HG02840 (cell line): ENCODE measurements around the gene SHLD1.

Source experiments
- ATAC-seq: cut with Tn5 transposase; IDR thresholded peaks from one replicate; pipeline ENCODE4 v1.9.1; 2021; ENCODE audit warnings: mild to moderate bottlenecking, moderate library complexity, moderate number of reproducible peaks; ENCODE audit not compliant: unreplicated experiment, low FRiP score

SHLD1 gene

GRCh38 chr20:5843054-5843592 lies 92.9 kb downstream of the SHLD1 start:
- ATAC-seq: peak; percentile 62

DNA sequence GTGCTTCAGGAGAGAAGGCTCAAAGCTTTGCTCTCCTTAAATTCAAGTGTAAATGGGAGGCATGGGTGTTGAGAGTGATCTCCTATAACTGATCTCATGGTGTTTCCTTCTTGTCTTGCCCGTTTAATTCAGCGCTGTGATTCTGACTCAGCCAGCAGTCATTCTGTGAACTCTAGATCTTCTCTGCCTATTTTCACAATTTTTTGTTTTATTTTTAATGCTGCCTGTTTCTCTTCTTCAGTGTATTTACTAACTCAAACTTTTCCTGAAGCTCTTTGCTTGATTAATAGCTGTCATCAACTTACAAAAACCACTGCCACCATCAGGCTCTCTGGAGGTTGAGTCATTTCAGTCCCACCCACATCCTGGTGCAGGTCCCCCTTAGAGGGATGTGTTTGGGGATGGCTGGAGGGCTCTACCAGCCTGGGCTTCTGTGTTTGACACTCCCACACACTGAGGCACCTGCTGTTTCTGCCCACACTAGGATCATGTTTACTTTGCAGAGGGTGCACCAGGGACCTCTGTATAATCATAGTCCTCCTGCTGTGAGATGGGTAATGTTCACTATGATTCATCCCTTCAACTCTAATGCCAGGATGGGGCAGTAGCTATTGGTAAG lies 94.0 kb downstream of the SHLD1 start:
- ATAC-seq: peak; percentile 62

GRCh38 chr20:5845681-5846615 lies 95.7 kb downstream of the SHLD1 start:
- ATAC-seq: no peak

DNA sequence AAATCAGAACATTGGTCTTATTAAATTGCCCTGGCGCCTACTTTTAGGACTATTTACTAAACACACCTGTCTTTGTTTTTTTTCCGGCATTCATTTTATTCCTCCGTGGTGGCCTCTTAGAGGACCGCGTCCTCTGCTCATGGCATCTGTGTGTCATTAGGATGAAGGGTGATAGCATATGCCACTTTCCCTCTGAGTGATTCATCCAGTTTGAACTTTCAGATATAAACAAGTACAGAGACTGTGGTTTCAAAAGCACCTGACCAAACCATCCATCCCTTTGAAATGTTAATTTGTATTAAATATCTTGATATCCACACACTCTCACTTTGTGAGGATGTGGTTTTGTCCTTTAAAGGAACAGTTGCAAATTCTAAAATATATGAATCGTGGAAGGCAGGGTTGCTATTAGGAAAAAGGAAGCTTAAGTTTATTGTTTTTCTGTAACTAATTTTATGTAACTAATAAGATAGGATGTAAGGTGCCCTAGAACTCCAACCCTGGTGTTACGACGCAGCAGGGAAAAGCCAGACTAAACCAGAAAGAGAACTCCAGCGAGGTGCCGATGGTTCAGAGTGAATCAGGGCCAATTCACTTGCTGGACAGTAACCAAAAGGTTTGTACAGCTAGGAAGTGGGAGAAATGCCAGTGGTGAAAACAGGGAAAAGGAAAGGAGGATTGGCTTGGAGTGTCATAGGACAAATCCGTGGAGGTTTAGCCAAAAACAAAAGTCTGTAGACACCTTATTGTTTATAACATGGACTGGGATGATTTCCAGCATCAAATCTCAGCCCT lies 98.7 kb downstream of the SHLD1 start:
- no peak for ATAC-seq

- ATAC-seq: no peak
These were observed 105.7 kb downstream of the SHLD1 start for GRCh38 chr20:5855939-5856338.

- no peak for ATAC-seq
These were observed 109.4 kb downstream of the SHLD1 start for GRCh38 chr20:5859608-5860007.

DNA sequence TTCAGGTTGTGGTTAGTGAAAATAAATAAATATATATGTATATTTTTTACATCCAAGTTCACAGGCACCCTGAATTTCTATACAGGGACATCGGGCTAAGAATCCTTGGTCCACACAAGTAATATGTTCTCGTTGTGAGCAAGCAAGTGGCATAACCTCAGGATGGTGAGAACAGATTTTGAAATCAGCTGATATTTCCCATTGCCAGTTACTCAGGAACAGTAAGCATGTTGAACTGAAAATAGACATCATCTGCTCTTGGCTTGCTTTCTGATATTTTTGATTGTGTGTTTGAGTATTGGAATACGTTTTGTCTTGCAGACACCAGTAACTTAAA lies 112.5 kb downstream of the SHLD1 start:
- ATAC-seq: no peak

GRCh38 chr20:5863040-5863833 lies 113.0 kb downstream of the SHLD1 start:
- ATAC-seq: no peak

DNA sequence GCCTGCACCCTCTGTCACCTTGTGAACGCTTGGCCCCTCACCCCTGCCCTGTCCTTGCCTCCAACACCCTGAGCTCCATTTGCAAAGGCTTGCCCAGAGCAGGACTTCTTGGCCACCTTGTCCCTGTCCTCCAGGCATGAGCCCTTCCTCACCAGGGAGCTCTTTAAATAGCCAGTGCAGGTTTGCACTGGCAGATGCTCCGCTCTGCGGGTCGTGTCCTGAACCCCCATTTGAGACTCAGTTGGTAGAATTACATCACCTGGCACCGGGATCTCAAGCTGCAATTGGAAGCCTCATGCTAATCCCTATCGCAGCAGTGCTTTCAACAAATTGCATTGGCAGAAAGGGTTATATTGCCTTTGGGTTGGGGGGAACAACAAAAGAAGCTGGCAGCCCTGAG lies 114.2 kb downstream of the SHLD1 start:
- no peak for ATAC-seq

- no peak for ATAC-seq
These were observed 114.8 kb downstream of the SHLD1 start for GRCh38 chr20:5864873-5865587.

GRCh38 chr20:5865604-5866003 lies 115.4 kb downstream of the SHLD1 start:
- no peak for ATAC-seq

- no peak for ATAC-seq
These were observed 120.4 kb downstream of the SHLD1 start for GRCh38 chr20:5870568-5870981.

- no peak for ATAC-seq
These were observed 121.5 kb downstream of the SHLD1 start for GRCh38 chr20:5871459-5872410.

GRCh38 chr20:5877128-5877527 lies 126.9 kb downstream of the SHLD1 start:
- ATAC-seq: no peak

GRCh38 chr20:5880326-5880725 lies 130.1 kb downstream of the SHLD1 start:
- ATAC-seq: no peak

GRCh38 chr20:5881703-5882102 lies 131.5 kb downstream of the SHLD1 start:
- ATAC-seq: no peak

- no peak for ATAC-seq
These were observed 132.0 kb downstream of the SHLD1 start for GRCh38 chr20:5882166-5882565.
